C4-2B (cell line): ENCODE measurements around the gene REV1.

Source experiments
- H3K27ac ChIP-seq: fragments of 450-650 bp; 2 replicates; pipeline ENCODE4 v1.5.1; 2017
- CTCF ChIP-seq: fragments of 450-650 bp; conservative IDR thresholded peaks from 2 replicates; pipeline ENCODE4 v1.5.1; 2017; ENCODE audit warnings: mild to moderate bottlenecking
- ZFX ChIP-seq: fragments of 450-650 bp; IDR thresholded peaks from 2 replicates; pipeline ENCODE4 v1.6.1; 2017

The REV1 gene

GRCh38 chr2:99467390-99467789 lies 22.4 kb downstream of the REV1 start:
- TF ChIP-seq CTCF (no peak), ZFX (no peak)
- no peak overlapping the region for H3K27ac ChIP-seq

DNA sequence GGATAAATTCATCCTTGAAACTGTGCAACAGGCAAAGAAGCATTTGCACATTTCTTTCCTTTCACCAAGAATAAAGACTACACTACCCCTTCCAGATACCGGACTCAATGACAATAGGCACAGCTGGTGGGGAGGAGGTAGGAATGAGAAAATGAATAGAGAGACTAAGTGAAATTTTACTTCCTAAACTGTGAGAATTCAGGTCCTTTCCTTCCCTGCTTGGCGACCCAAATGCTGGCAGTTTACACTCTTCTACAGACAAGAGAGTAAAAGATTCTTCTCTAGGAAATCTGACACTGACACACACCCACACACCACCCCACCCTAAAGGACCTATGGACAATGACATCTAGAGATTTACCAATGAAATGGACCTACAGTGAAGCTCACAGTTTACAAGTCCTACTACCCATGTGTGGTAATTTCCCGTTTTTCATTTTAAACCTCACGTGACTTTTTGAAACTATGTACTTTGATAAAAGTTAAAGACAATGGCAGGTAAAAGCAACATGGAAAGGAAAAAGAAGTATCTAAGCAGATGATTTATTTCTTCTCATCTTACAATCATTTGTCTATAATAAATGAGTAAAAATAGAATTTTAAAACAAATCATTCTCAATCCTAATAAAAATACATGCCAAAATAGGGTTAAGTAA lies 27.9 kb downstream of the REV1 start:
- H3K27ac ChIP-seq = no peak overlapping the region
- TF ChIP-seq CTCF = no peak
- no peak for TF ChIP-seq ZFX

- no peak for TF ChIP-seq CTCF
- no peak for TF ChIP-seq ZFX
- no peak overlapping the region for H3K27ac ChIP-seq
Measured at GRCh38 chr2:99458529-99458928, 31.3 kb downstream of the REV1 start.

GRCh38 chr2:99451686-99452085 lies 38.1 kb downstream of the REV1 start:
- no peak for TF ChIP-seq CTCF
- no peak overlapping the region for H3K27ac ChIP-seq

DNA sequence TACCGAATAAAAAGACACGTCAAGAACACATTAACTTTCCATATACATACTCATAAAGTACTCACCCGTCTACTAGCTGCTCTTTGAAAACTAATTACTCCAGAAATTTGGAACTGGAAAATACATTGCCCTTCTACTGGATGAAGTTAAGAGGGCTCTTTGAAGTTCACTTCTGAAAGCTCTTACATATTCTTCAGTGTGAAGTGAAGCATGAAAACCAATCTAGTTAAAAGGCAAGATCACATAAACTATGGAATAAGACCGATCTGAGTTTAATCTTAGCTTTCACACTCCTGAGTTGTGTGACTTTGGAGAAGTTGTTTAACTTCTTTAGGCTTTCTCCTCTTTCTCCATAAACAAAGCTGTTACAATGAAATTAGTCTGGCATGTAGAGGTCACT lies 38.5 kb downstream of the REV1 start:
- H3K27ac ChIP-seq = no peak overlapping the region
- TF ChIP-seq ZFX (no peak), CTCF (no peak)

DNA sequence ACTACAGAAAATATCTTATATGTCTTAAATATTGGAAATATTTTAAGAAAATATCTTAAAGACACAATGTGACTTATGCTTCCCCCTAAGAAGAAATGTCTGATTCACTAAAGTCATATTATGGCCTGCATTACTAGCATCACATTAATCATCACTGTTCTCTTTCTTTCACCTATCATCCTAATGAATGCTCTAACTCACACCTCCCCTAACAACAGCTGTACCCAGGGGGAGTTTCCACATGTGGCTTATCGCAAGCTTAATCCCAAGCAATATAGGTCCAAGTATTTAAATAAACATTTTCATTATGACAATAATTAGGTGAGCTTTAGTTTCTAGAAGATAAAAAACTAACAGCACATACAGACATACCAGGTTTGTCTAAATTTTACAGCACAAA lies 39.6 kb downstream of the REV1 start:
- no peak overlapping the region for H3K27ac ChIP-seq
- TF ChIP-seq ZFX = no peak
- TF ChIP-seq CTCF = no peak

DNA sequence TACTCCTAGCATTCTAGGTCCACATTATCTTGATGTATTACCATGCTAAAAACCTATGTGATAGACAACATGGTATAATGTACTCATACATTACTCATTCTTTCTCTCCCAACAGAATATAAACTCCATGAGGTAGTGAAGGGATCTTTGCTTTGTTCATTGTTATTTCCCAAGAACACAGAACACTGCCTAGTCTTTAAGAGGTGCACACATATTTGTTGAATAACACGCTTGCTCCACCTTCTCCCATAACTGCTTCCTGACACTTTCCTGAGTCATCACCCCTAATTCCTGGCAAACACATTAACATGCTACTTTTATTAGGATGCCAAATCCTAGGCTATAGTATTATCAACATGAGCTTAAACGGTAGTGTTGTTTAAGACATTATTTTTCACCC lies 41.3 kb downstream of the REV1 start:
- TF ChIP-seq ZFX = no peak
- no peak for TF ChIP-seq CTCF
- no peak overlapping the region for H3K27ac ChIP-seq
